Sigmoid colon (tissue), 4 donors: ENCODE results near the gene ASB2.

Experiments used
- CTCF ChIP-seq, 4 experiments: fragments of 450-650 bp in 3 of 4; fragments of 200-600 bp in 1 of 4; IDR thresholded peaks; one replicate each; pipeline ENCODE4 v1.5.1; 2016 to 2019; ENCODE audit warnings: antibody characterized with exemption in 4 of 4, mild to moderate bottlenecking in 3 of 4, moderate library complexity in 2 of 4
- EP300 ChIP-seq, 4 donors: sonication (generic); formaldehyde crosslinking; IDR thresholded peaks; one replicate each; pipeline ENCODE4 v1.6.1; 2017; ENCODE audit warnings: antibody characterized with exemption in 4 of 4

- TF ChIP-seq EP300 (IDR thresholded peaks at IDR 0.05) (no peak), CTCF (IDR thresholded peaks at IDR 0.05) (no peak)
These were observed 11.5 kb downstream of the ASB2 start for GRCh38 chr14:93964820-93965286.
